Muscle layer of duodenum (tissue), 2 donors: ENCODE data around the gene STN1.
A peak's percentile ranks its signal among the peaks of the same experiment; 100 is the strongest.

Experiments used
- H3K27ac ChIP-seq: one replicate; pipeline ENCODE4 v1.7.0; 2013; ENCODE audit warnings: mild to moderate bottlenecking, low read length
- H3K27me3 ChIP-seq: one replicate; pipeline ENCODE4 v1.7.0; 2013; ENCODE audit warnings: low read depth, mild to moderate bottlenecking, control low read depth, low read length
- H3K36me3 ChIP-seq, 2 donors: one replicate each; pipeline ENCODE4 v1.7.0; 2013; ENCODE audit warnings: low read length in 2 of 2, control low read depth in 1 of 2, mild to moderate bottlenecking in 1 of 2; ENCODE audit not compliant: insufficient read depth in 2 of 2, control insufficient read depth in 1 of 2
- H3K4me1 ChIP-seq, 2 donors: one replicate each; pipeline ENCODE4 v1.7.0; 2013; ENCODE audit warnings: low read length in 2 of 2, mild to moderate bottlenecking in 2 of 2, control low read depth in 1 of 2, moderate library complexity in 1 of 2; ENCODE audit not compliant: insufficient read depth in 2 of 2, control insufficient read depth in 1 of 2
- H3K4me3 ChIP-seq, 2 donors: one replicate each; pipeline ENCODE4 v1.7.0; 2013; ENCODE audit warnings: low read length in 2 of 2, low read depth in 1 of 2, mild to moderate bottlenecking in 1 of 2
- H3K9me3 ChIP-seq, 2 donors: one replicate each; pipeline ENCODE4 v1.7.0; 2013; ENCODE audit warnings: low read length in 2 of 2, control low read depth in 1 of 2, mild to moderate bottlenecking in 1 of 2; ENCODE audit not compliant: control insufficient read depth in 1 of 2
- donor health status: healthy.

Gene STN1

GRCh38 chr10:103859161-103860086 lies 58.6 kb downstream of the STN1 start:
- Histone ChIP-seq H3K27ac (no peak overlapping the region), H3K4me3 (no peak overlapping the region), H3K4me1 (no peaks in the 10 kb centered on the region), H3K27me3 (no peaks in the 10 kb centered on the region), H3K36me3 (no peaks in the 10 kb centered on the region), H3K9me3 (no peaks in the 10 kb centered on the region)

- Histone ChIP-seq H3K4me3 (no peak overlapping the region), H3K36me3 (no peaks in the 10 kb centered on the region), H3K9me3 (no peaks in the 10 kb centered on the region), H3K4me1 (peaks cover 4 to 8% of the 10 kb centered on the region in 2 donors), H3K27ac (no peak overlapping the region), H3K27me3 (no peaks in the 10 kb centered on the region)
Observed at GRCh38 chr10:103858360-103858759, 59.6 kb downstream of the STN1 start.

GRCh38 chr10:103856797-103857170 lies 61.2 kb downstream of the STN1 start:
- Histone ChIP-seq H3K27me3 (no peaks in the 10 kb centered on the region), H3K4me1 (peaks cover 8 to 23% of the 10 kb centered on the region in 2 donors), H3K9me3 (no peaks in the 10 kb centered on the region), H3K4me3 (no peak overlapping the region), H3K36me3 (no peaks in the 10 kb centered on the region), H3K27ac (no peak overlapping the region)

GRCh38 chr10:103855852-103856796 lies 61.9 kb downstream of the STN1 start:
- H3K4me3 ChIP-seq, result peak overlapping the region; percentile 2 to 74
- no peaks in the 10 kb centered on the region for H3K27me3 ChIP-seq
- H3K9me3 ChIP-seq, result no peaks in the 10 kb centered on the region
- H3K27ac ChIP-seq, result no peak overlapping the region
- no peaks in the 10 kb centered on the region for H3K36me3 ChIP-seq
- H3K4me1 ChIP-seq, result peaks cover 15 to 30% of the 10 kb centered on the region in 2 donors

GRCh38 chr10:103855424-103855823 lies 62.6 kb downstream of the STN1 start, which contains the start of gene SH3PXD2A:
Gene SH3PXD2A, minus strand, starts transcription at chr10:103855576. Its CDS starts 310 bp downstream, at chr10:103855266.
- no peaks in the 10 kb centered on the region for H3K9me3 ChIP-seq
- peak within 1 kb of the TSS; percentile 53 to 74 for H3K4me3 ChIP-seq
- peaks cover 22 to 34% of the 10 kb centered on the region in 2 donors for H3K4me1 ChIP-seq
- peak within 1 kb of the TSS; percentile 73 for H3K27ac ChIP-seq
- H3K27me3 ChIP-seq, result no peaks in the 10 kb centered on the region
- no peaks in the 10 kb centered on the region for H3K36me3 ChIP-seq

- Histone ChIP-seq H3K27me3 (no peaks in the 10 kb centered on the region), H3K9me3 (no peaks in the 10 kb centered on the region), H3K4me1 (peaks cover 27 to 34% of the 10 kb centered on the region in 2 donors), H3K36me3 (no peaks in the 10 kb centered on the region), H3K27ac (peak overlapping the region; percentile 73), H3K4me3 (peak overlapping the region; percentile 53 to 74)
Observed at GRCh38 chr10:103854686-103855391, 63.1 kb downstream of the STN1 start.

GRCh38 chr10:103854265-103854685 lies 63.7 kb downstream of the STN1 start:
- no peaks in the 10 kb centered on the region for H3K27me3 ChIP-seq
- H3K9me3 ChIP-seq, result no peaks in the 10 kb centered on the region
- peaks cover 27 to 34% of the 10 kb centered on the region in 2 donors for H3K4me1 ChIP-seq
- peak overlapping the region; percentile 53 to 74 for H3K4me3 ChIP-seq
- H3K27ac ChIP-seq, result peak overlapping the region; percentile 73
- H3K36me3 ChIP-seq, result no peaks in the 10 kb centered on the region

- H3K27ac ChIP-seq, result peak overlapping the region; percentile 73
- no peaks in the 10 kb centered on the region for H3K36me3 ChIP-seq
- peaks cover 27 to 34% of the 10 kb centered on the region in 2 donors for H3K4me1 ChIP-seq
- no peaks in the 10 kb centered on the region for H3K27me3 ChIP-seq
- H3K4me3 ChIP-seq, result peak overlapping the region; percentile 53 to 74
- H3K9me3 ChIP-seq, result no peaks in the 10 kb centered on the region
Observed at GRCh38 chr10:103853428-103854264, 64.3 kb downstream of the STN1 start.

GRCh38 chr10:103852856-103853255 lies 65.1 kb downstream of the STN1 start:
- H3K4me1 ChIP-seq, result peaks cover 27 to 42% of the 10 kb centered on the region in 2 donors
- H3K9me3 ChIP-seq, result no peaks in the 10 kb centered on the region
- no peaks in the 10 kb centered on the region for H3K36me3 ChIP-seq
- H3K4me3 ChIP-seq, result peak overlapping the region; percentile 30 to 53
- no peaks in the 10 kb centered on the region for H3K27me3 ChIP-seq
- H3K27ac ChIP-seq, result peak overlapping the region; percentile 73

- Histone ChIP-seq H3K9me3 (no peaks in the 10 kb centered on the region), H3K27ac (peak overlapping the region; percentile 73), H3K4me3 (peak overlapping the region in 1 of 2 donors; percentile 30), H3K36me3 (no peaks in the 10 kb centered on the region), H3K4me1 (peaks cover 27 to 42% of the 10 kb centered on the region in 2 donors), H3K27me3 (no peaks in the 10 kb centered on the region)
Observed at GRCh38 chr10:103852189-103852711, 65.7 kb downstream of the STN1 start.
